Peyer's patch (tissue), 4 donors: Measurements from ENCODE around the gene REV3L.

ENCODE experiments used
- CTCF ChIP-seq, 6 experiments: fragments of 450-650 bp in 4 of 6; fragments of 200-600 bp in 2 of 6; sonication (generic) in 1 of 6; IDR thresholded peaks; one replicate each; pipeline ENCODE4 v1.5.1; 2017 to 2019; ENCODE audit warnings: antibody characterized with exemption in 6 of 6, mild to moderate bottlenecking in 3 of 6, moderate library complexity in 1 of 6
- POLR2A ChIP-seq, 2 donors: fragments of 450-650 bp; IDR thresholded peaks; one replicate each; pipeline ENCODE4 v1.5.1; 2017; ENCODE audit warnings: antibody characterized with exemption in 2 of 2, mild to moderate bottlenecking in 2 of 2, moderate library complexity in 2 of 2

- TF ChIP-seq POLR2A (IDR thresholded peaks at IDR 0.05) (no peak), CTCF (IDR thresholded peaks at IDR 0.05) (no peak)
These were observed 129.0 kb downstream of the REV3L start for GRCh38 chr6:111353912-111354462.
